ENCODE measurements around the gene ATG9A. TPM values are rescaled to one million over a fixed set of nuclear protein-coding genes. Genes with fewer than 3 reads are reported as not detected.

ATG9A gene, protein sequence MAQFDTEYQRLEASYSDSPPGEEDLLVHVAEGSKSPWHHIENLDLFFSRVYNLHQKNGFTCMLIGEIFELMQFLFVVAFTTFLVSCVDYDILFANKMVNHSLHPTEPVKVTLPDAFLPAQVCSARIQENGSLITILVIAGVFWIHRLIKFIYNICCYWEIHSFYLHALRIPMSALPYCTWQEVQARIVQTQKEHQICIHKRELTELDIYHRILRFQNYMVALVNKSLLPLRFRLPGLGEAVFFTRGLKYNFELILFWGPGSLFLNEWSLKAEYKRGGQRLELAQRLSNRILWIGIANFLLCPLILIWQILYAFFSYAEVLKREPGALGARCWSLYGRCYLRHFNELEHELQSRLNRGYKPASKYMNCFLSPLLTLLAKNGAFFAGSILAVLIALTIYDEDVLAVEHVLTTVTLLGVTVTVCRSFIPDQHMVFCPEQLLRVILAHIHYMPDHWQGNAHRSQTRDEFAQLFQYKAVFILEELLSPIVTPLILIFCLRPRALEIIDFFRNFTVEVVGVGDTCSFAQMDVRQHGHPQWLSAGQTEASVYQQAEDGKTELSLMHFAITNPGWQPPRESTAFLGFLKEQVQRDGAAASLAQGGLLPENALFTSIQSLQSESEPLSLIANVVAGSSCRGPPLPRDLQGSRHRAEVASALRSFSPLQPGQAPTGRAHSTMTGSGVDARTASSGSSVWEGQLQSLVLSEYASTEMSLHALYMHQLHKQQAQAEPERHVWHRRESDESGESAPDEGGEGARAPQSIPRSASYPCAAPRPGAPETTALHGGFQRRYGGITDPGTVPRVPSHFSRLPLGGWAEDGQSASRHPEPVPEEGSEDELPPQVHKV
- 70.1 and 72.7 TPM in 2 replicates for total RNA-seq

DNA sequence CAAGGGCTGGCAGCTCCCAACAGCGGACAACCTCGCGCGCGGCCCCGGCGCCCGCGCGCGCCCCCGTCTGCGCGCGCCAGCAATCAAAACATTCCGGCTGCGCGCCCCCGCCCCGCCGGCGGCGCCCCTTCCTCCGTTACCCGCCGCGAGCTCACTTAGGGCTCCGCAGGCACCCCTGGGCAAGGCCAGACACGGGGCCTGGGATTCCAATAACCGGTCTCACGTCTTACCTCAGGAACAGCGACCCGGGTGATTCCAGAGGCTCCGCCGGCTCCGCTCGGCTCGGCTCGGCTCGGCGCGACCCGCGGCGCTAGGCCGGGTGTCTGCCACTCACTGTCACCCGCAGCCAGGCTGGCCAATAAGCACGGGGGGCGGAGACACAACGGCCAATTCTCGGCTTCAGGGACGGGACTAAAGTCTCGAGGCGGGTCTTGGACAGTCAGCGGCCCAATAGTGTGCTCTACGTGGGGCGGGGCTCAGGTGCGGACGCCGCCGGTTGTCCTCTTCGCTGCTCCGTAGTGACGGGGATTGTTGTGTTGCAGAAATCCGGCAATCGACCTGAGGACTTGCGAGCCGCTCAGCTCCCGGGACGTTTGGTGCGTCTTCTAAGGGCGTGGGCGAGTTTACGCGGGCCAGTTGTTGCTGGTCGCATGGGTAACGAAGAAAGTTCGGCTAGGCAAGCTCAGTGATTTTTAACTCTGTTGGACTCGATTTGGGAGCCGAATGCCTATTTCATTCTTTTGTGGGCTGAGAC is at the start of gene ATG9A, which contains the start of gene ANKZF1:
Gene ATG9A (minus strand): TSS at position 332 of the 754 bp plus-strand sequence. CDS start 1,612 bp downstream, outside the sequence.
Gene ANKZF1 (plus strand): TSS at position 502 of the 754 bp plus-strand sequence. CDS start 452 bp downstream, outside the sequence.

DNA sequence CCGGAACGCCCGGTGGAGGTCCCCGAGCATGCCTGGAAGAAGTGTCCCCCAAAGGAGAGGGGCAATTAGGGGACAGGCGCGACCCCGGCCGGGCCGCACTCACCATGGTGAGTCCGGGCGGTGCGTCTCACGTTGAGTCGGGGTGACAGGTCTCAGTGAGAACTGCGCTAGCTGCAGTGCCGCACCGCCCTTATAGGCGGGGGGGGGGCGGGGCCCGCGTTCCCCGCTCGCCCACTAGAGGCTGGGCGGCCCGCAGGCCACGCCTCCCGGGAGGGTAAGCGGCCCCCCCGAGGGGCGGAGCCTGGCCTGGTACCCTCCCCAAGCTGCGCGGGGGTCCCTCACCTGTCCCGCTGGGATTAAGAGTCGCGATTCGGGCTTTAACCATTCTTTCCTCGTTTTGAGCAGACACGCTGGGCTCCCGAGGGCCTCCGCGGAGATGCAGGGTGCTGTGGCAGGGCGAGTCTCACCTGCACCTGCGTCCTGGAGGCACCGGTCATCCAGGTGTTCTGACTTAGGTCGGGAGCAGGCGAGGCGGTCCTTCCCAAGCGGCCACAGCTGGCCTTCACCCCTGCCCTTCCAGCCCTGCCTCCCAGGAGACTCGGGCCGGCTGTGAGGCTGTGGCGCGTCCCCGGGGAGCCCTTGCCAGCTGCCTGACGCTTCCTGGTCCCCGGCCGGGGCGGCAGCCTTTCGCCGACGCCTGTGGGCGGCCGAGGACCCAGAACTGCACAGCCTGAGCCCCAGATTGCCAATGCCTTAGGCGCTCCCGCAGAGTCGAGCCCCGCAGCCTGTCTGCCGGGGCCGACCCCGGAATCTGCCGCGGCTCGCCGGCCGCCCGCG is 24.5 kb upstream of the ATG9A start, which contains the start of gene TUBA4A:
Gene TUBA4A (minus strand): TSS at position 166 of the 837 bp plus-strand sequence. CDS start 60 bp downstream, at position 106.

DNA sequence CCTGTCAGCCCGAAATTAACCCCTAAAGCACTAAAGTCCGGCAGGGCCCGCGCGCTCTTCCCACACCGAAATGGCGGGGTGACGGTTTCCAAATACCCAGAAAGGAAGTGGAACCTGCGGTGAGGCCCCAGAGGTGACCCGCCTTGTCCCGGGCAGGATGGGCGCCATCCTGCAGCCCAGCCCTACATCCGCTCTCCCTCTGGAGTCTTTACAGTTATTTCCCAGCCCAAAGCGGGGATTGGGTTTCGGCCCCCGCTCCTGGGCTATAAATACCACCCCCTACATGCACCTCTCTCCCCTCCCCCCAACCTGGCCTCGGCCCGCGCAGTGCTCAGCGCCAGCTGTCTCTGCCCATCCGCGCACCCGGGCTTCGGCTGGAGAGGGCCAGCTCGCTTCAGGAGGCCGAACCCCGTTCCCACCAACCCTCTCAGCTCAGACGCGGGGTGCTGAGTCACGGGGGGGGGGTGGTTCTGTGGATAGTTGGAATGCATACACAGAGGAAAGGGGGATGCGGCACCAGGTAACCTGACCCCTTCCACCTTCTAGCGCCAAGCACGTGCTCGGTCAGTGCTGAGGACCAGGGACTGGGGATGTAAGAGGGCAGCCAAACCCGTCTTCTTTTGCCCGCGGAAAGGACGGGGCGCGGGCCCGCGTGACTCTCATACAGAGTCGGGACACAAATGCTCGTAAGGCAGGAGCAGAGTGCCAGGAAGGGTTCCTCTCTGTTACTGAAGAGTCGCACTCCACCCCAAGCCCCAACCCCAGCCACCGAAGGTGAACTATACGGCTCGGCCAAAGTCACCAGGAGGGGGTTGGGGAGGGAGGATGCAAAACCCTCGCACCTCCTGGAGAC is 23.7 kb upstream of the ATG9A start, which contains the start of gene TUBA4B:
Gene TUBA4B (plus strand): TSS at position 344 of the 853 bp plus-strand sequence. CDS start 165 bp downstream, at position 509.

DNA sequence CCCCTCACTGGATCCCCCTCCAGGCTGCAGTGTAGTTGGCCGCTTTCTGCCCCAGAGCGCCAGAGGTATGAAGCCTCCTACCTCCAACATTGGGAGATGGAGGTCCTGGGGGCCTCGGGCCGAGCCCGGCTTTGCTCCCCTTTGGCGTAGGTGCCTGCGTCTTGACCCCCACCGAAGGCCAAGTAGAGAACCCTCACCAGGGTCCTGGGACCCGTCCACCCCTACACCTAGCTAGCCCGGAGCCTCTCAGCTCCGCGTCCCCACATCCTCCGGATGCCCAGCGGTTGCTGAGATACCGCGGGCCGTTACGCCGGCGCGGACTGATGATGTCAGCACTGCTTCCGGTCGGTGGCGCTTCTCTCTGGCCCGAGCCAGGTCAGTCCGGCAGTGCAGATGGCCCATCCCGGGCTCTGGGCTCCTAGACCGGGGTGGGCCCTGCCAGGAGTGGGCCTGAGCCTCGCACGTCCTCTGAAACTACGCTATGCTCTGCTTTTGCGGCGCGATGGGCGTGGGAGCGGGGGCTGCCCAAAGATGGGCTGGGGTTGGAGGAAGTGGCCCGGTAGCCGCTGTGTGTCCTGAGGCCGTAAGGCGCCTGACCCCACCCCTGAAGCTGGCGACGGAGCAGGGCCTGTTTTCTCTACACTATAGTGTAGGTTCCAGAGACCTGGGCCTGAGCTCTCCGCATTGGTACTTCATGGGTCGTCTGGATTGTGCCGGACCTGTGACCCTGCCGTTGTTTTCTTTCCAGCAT is 15.9 kb upstream of the ATG9A start, which contains the start of the genes GLB1L and STK16:
Gene GLB1L (minus strand): TSS at position 297 of the 751 bp plus-strand sequence. CDS start 1,871 bp downstream, outside the sequence.
Gene STK16 (plus strand): TSS at position 332 of the 751 bp plus-strand sequence. CDS start 521 bp downstream, outside the sequence.

DNA sequence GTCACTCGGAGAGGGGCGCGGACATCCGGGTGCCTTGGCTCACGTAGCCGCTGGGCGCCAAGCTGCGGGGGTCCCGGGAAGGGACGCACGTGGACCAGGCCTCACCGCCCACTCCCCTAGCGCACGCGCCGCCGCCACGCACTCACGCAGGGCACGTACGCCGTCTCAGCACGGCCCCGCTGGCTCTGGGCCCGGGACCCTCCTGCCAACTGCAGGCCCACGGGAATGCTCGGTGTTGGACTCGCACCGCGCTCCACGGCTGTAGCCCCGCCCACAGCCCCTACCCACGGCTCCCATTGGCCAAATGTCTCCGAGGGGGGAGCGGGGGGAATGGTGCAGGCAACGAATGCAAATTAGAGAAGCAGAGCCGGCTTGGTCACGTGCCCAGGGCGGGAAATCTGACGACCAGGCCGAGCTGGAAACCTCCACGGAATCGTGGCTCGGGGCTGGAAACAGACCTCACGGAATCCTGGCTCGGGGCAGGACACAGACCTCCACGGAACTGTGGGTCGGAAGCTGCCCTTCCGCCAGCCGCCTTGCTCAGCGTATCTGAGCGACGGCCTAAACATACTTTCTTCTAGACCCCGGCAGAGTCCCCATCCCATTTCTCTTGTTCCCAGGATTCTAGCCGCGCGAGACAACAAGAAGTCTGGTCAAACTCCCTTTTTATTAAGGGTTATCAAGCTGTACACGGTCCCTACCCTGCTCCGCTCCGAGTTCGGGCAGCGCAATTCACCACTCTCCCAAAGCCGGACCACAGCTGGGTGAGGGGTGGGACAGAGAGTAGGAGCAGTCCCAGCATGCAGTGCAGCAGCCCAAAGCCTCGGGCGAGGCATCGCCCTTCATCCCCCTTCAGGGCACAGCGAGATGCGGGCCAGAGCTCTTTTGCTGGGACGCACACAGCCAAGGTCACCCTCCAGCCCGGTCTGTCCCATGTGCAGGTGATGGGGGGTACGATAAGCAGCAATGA is 10.4 kb downstream of the ATG9A start, which contains the start of gene ABCB6:
Gene ABCB6 (minus strand): TSS at position 227 of the 970 bp plus-strand sequence. CDS start 285 bp downstream, outside the sequence.

DNA sequence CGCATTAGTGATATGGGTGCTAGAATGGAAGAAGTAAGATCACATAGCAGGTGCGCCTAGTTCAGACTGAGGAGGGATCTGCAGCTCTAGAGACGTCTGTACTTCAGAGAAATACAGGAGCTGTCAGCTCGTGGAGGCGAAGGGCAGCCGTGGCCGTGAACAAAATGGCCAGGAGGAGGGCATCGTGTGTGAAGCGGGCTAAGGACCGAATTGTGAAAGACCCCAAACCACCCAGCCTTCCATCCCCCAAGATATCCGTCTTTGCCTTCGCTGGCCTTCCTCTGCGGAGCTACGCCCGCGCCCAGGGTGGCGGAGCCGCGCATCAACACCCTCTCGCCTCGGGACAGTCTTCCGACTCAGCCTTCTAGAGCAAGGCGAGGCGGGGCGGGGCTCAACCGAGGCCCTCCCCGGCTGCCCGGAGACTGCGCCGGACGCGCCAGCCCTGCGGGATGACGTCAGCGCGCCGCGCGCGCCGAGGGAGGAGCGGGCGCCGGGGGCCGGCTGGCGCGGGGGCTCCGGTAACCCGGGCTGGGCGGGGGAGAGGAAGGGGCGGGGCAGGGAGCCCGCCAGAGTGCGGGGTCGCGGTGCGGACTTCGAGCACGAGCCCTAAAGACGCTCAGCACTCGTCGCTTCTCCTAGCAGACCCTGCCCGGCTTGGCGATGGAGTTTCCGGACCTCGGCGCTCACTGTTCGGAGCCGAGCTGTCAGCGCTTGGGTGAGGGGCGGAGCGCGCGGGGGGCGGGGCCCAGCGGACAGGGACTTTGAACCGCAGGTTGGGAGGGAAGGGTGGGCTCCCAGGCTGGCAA is 22.9 kb downstream of the ATG9A start, which contains the start of gene ZFAND2B:
Gene ZFAND2B (plus strand): TSS at position 455 of the 806 bp plus-strand sequence. CDS start 206 bp downstream, at position 661.

DNA sequence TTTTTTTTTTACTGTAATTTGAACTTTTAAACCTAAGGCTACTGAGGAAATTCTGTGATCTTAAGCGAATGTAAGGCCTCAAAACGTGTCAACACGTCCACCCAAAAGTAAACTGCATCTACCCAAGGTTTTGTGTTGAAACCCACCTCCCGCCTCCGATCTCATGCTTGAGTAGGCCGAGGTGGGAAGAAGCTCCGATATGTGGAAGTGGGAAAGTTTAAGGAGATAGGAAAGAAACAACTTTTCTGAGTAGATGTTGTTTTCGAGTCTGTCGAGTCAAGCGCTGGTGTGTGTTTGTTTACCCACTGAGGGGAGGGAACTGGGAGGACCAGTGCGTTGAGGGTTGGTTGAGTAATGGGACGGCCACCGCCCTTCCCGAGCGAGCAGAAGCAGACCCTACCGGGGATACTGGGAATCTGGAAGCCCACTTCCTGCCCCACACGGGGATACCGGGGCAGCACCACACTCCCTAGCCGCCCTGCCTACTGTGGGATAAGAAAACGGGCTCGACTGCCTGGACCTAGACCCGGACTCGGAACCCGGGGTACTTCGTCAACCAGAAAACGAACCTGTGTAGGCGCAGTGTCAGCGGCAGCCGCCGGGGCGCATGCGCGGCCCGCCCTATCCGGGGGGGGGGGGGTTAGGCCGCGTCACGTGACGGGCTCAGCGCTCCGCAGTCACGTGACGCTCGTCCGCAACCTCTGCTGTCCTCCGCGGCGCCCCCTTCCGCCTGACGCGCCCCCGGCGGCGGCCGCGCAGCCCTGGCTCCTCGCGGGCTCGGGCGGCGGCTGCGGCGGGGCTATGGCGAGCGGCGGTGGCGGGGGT is 51.7 kb downstream of the ATG9A start, which contains the start of gene RETREG2:
Gene RETREG2 (plus strand): TSS at position 724 of the 825 bp plus-strand sequence. CDS start 78 bp downstream, at position 802.

DNA sequence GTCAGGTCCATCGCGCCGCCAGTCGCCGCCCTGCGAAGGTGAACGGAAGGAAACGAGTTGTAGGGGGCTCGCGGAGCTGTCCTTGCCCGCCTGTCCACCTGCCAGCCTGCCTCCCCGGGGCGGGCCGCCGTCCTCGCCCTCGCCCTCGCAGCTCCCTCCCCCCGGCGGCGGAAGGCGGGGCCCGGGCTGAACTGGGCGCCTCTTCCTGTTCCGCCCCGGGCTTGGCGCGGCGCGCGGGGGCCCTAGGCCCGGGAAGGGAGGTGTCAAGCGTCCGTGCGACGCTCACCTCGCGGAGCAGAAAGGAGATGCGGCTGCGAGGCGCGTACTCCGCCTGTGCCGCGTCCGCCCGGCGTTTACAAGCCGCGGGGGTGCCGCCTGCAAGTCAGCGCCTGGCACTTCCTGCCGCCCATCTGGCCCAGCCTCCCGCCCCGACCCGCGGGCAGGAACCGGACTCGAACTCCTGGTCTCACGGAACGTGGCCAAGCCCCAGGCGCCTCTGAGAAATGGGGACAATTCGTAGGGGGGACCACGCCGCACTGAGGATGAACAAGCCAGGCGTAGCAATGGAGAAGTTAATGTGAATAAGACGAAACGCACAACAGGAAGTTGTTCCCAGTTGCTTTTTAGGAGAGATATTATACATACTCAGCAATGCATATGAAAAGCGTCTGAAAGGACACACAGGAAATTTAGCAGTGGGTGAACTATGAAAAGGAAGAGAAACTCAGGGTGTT is 52.5 kb downstream of the ATG9A start, which contains the start of gene CNPPD1:
Gene CNPPD1 (minus strand): TSS at position 108 of the 734 bp plus-strand sequence. CDS start 97 bp downstream, at position 11.

DNA sequence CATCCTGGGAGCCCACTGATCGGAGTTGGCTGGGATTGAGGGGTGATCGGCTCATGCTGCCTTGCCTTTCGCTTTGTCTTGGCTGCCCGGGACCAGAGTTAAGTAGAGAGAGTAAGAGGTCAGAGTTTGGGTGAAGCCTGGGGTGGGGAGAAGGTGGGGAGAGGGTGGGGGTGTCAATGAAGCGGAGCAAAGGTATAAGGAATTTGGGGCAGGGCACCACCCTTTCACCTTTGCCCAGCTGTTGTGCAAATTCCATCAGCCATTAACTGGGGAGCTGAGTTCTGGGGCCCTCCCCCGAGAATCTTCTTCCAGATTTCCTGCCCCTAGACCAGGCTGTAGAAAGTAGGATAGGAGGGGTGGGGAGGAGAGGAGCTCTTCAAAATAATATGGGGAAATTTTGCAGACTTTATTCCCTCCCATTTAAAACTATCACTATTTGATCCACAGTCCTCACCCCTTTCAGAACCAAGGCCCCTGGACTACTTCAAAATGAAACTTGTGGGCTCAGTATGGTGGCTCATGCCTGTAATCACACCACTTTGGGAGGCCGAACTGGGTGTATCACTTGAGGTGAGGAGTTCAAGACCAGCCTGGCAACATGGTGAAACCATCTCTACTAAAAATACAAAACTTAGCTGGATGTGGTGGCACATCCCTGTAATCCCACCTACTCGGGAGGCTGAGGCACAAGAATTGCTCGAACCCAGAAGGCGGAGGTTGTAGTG is 59.3 kb downstream of the ATG9A start, which contains the start of gene SLC23A3:
Gene SLC23A3 (minus strand): TSS at position 100 of the 725 bp plus-strand sequence. CDS start 45 bp downstream, at position 55.

Other genes with a start within 250 kb of the ATG9A start
- not detected in 2 replicates for gene FEV, start 244.5 kb downstream of the ATG9A start, total RNA-seq
- not detected in 2 replicates for gene CRYBA2, start 236.2 kb downstream of the ATG9A start, total RNA-seq
- gene CFAP65, start 188.1 kb downstream of the ATG9A start, total RNA-seq = 0.34 TPM in 1 of 2 replicates, not detected in the other
- not detected in 2 replicates for gene IHH, start 168.7 kb downstream of the ATG9A start, total RNA-seq
- gene NHEJ1, start 68.8 kb downstream of the ATG9A start, total RNA-seq = 13.4 and 15.8 TPM in 2 replicates
- gene SLC23A3, start 59.6 kb downstream of the ATG9A start, total RNA-seq = 0.25 and 0.44 TPM in 2 replicates
- 20.8 and 32.6 TPM in 2 replicates for gene CNPPD1, start 52.7 kb downstream of the ATG9A start, total RNA-seq
- 43.9 and 47.7 TPM in 2 replicates for gene RETREG2, start 51.4 kb downstream of the ATG9A start, total RNA-seq
- gene ZFAND2B, start 22.9 kb downstream of the ATG9A start, total RNA-seq = 16.8 and 34.2 TPM in 2 replicates
- gene ABCB6, start 10.7 kb downstream of the ATG9A start, total RNA-seq = 28.4 and 29.5 TPM in 2 replicates
- gene ANKZF1, start 170 bp upstream of the ATG9A start, total RNA-seq = 24.7 and 30.6 TPM in 2 replicates
- 7.0 and 12.2 TPM in 2 replicates for gene GLB1L, start 15.8 kb upstream of the ATG9A start, total RNA-seq
- gene STK16, start 15.8 kb upstream of the ATG9A start, total RNA-seq = 16.2 and 20.2 TPM in 2 replicates
- gene TUBA4B, start 23.6 kb upstream of the ATG9A start, total RNA-seq = not detected in 2 replicates
- gene TUBA4A, start 24.3 kb upstream of the ATG9A start, total RNA-seq = 13.4 and 26.5 TPM in 2 replicates
- 33.6 and 35.5 TPM in 2 replicates for gene DNAJB2, start 49.7 kb upstream of the ATG9A start, total RNA-seq
- gene PTPRN, start 79.8 kb upstream of the ATG9A start, total RNA-seq = 1.6 and 4.1 TPM in 2 replicates
- gene RESP18, start 103.1 kb upstream of the ATG9A start, total RNA-seq = not detected in 2 replicates
- gene DNPEP, start 158.3 kb upstream of the ATG9A start, total RNA-seq = 61.1 and 86.0 TPM in 2 replicates
- 3.2 and 7.0 TPM in 2 replicates for gene DES, start 188.7 kb upstream of the ATG9A start, total RNA-seq
- gene SPEG, start 205.2 kb upstream of the ATG9A start, total RNA-seq = 8.5 and 10.5 TPM in 2 replicates